Measurements from ENCODE around the gene DGUOK. TPM values are rescaled to one million over a fixed set of nuclear protein-coding genes. Genes with fewer than 3 reads are reported as not detected.
"Not testable (repeated sequence)": the region's sequence is repeated elsewhere in the genome, so short reads cannot be mapped to it uniquely, and the experiment has no call there.

DGUOK gene
- polyA plus RNA-seq, 1 donor (not counting 4 experiments of a cell fraction or from before 2014, with no cell fraction given), result 102 TPM

DNA sequence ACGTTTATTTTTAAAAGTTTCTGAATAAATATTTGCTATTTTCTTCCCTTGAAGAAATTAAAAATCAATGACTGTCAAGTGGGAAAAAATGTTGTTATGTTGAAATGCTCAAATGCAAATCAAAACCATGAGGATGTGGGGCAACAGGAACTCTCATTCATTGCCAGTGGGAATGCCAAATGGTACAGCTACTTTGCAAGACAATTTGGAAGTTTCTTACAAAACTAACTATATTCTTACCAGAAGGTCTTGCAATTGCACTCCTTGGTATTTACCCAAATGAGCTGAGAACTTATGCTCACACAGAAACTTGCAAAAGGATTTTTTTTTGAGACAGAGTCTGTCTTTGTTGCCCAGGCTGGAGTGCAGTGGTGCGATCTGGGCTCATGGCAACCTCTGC lies 41.3 kb upstream of the DGUOK start:
- DNase-seq (ENCODE audit: low read depth, low spot score) (no peak), FAIRE-seq (no peak)
- no peak overlapping the region for H2AFZ ChIP-seq (ENCODE audit: control insufficient read depth, low read length)
- no peaks in the 10 kb centered on the region for H3K79me2 ChIP-seq (ENCODE audit: control insufficient read depth, insufficient read depth, low read length)
- H3K4me3 ChIP-seq (ENCODE audit: control insufficient read depth in 2 of 3, extremely low read depth in 1 of 3, insufficient read depth in 2 of 3, low read depth in 1 of 3, low read length in 3 of 3), result no peak overlapping the region
- no peak overlapping the region for H3K27ac ChIP-seq (ENCODE audit: control insufficient read depth, insufficient read depth, low read length)
- no peaks in the 10 kb centered on the region for H3K36me3 ChIP-seq (ENCODE audit: control insufficient read depth in 2 of 2, extremely low read depth in 1 of 2, insufficient read depth in 2 of 2, low read length in 2 of 2)
- no peak overlapping the region for H3K4me2 ChIP-seq (ENCODE audit: control insufficient read depth, extremely low read depth, insufficient read depth, low read depth, low read length)
- H3K9me1 ChIP-seq (ENCODE audit: control insufficient read depth, extremely low read depth, insufficient read depth, low read length), result no peaks in the 10 kb centered on the region
- TF ChIP-seq EZH2 (IDR thresholded peaks at IDR 0.05; ENCODE audit: low read length) (no peak), CTCF (optimal IDR thresholded peaks at IDR 0.05 in 1 of 3, IDR thresholded peaks at IDR 0.05 in 1 of 3, conservative IDR thresholded peaks at IDR 0.05 in 1 of 3; ENCODE audit: extremely low read depth in 1 of 3, insufficient read depth in 2 of 3, low read length in 3 of 3) (no peak)
- H3K4me1 ChIP-seq (ENCODE audit: control insufficient read depth, extremely low read depth, insufficient read depth, low read length), result peaks cover 5% of the 10 kb centered on the region
- H4K20me1 ChIP-seq (ENCODE audit: control insufficient read depth, extremely low read depth, insufficient read depth, low read length), result no peaks in the 10 kb centered on the region
- H3K9ac ChIP-seq (ENCODE audit: control insufficient read depth, extremely low read depth, insufficient read depth, low read length), result no peak overlapping the region
- H3K27me3 ChIP-seq (ENCODE audit: control insufficient read depth, extremely low read depth, insufficient read depth, low read length), result no peaks in the 10 kb centered on the region
- dilution Hi-C loops (cut with MboI; ENCODE audit: extremely low pct_ligation_motif_present, low sequenced_read_pairs), result no loop called here
- H3K9me3 ChIP-seq (ENCODE audit: control insufficient read depth, low read depth, low read length), result no peaks in the 10 kb centered on the region

GRCh38 chr2:73886357-73886756 lies 40.3 kb upstream of the DGUOK start:
- peaks cover 5% of the 10 kb centered on the region for H3K4me1 ChIP-seq (ENCODE audit: control insufficient read depth, extremely low read depth, insufficient read depth, low read length)
- H3K4me2 ChIP-seq (ENCODE audit: control insufficient read depth, extremely low read depth, insufficient read depth, low read depth, low read length), result no peak overlapping the region
- no peak overlapping the region for H3K27ac ChIP-seq (ENCODE audit: control insufficient read depth, insufficient read depth, low read length)
- no peaks in the 10 kb centered on the region for H3K9me3 ChIP-seq (ENCODE audit: control insufficient read depth, low read depth, low read length)
- FAIRE-seq (no peak), DNase-seq (ENCODE audit: low read depth, low spot score) (no peak)
- no peaks in the 10 kb centered on the region for H3K27me3 ChIP-seq (ENCODE audit: control insufficient read depth, extremely low read depth, insufficient read depth, low read length)
- no peak overlapping the region for H3K4me3 ChIP-seq (ENCODE audit: control insufficient read depth in 2 of 3, extremely low read depth in 1 of 3, insufficient read depth in 2 of 3, low read depth in 1 of 3, low read length in 3 of 3)
- no peaks in the 10 kb centered on the region for H3K36me3 ChIP-seq (ENCODE audit: control insufficient read depth in 2 of 2, extremely low read depth in 1 of 2, insufficient read depth in 2 of 2, low read length in 2 of 2)
- H4K20me1 ChIP-seq (ENCODE audit: control insufficient read depth, extremely low read depth, insufficient read depth, low read length), result no peaks in the 10 kb centered on the region
- no peak overlapping the region for H3K9ac ChIP-seq (ENCODE audit: control insufficient read depth, extremely low read depth, insufficient read depth, low read length)
- dilution Hi-C loops (cut with MboI; ENCODE audit: extremely low pct_ligation_motif_present, low sequenced_read_pairs), result no loop called here
- TF ChIP-seq EZH2 (IDR thresholded peaks at IDR 0.05; ENCODE audit: low read length) (no peak), CTCF (optimal IDR thresholded peaks at IDR 0.05 in 1 of 3, IDR thresholded peaks at IDR 0.05 in 1 of 3, conservative IDR thresholded peaks at IDR 0.05 in 1 of 3; ENCODE audit: extremely low read depth in 1 of 3, insufficient read depth in 2 of 3, low read length in 3 of 3) (no peak)
- H3K79me2 ChIP-seq (ENCODE audit: control insufficient read depth, insufficient read depth, low read length), result no peaks in the 10 kb centered on the region
- no peak overlapping the region for H2AFZ ChIP-seq (ENCODE audit: control insufficient read depth, low read length)
- H3K9me1 ChIP-seq (ENCODE audit: control insufficient read depth, extremely low read depth, insufficient read depth, low read length), result no peaks in the 10 kb centered on the region

DNA sequence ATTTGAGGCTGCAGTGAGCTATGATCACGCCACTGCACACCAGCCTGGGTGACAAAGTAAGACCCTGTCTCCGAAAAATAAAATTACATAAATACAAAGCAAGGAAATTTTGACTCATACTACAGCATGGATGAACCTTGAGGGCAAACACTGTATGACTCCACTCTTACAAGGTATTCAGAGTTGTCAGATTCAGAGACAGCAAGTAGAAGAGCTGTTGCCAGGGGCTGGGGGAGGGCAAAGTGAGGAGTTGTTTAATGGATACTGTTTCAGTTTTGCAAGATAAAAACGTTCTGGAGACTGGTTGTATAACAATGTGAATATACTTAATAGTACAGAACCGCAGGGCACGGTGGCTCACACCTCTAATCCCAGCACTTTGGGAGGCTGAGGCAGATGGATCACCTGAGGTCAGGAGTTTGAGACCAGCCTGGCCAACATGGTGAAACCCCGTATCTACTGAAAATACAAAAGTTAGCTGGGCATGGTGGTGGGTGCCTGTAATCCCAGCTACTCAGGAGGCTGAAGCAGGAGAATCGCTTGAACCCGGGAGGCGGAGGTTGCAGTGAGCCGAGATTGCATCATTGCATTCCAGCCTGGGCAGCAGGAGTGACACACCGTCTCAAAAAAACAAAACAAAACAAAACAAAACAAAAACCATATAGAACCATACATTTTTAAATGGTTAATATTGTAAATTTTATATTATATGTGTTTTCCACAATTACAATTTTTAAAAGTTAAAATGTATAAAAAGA lies 38.9 kb upstream of the DGUOK start:
- H3K9me3 ChIP-seq (ENCODE audit: control insufficient read depth, low read depth, low read length); dilution Hi-C loops (cut with MboI; ENCODE audit: extremely low pct_ligation_motif_present, low sequenced_read_pairs); H3K4me1 ChIP-seq (ENCODE audit: control insufficient read depth, extremely low read depth, insufficient read depth, low read length); H3K36me3 ChIP-seq (ENCODE audit: control insufficient read depth in 2 of 2, extremely low read depth in 1 of 2, insufficient read depth in 2 of 2, low read length in 2 of 2); H3K9me1 ChIP-seq (ENCODE audit: control insufficient read depth, extremely low read depth, insufficient read depth, low read length); H3K4me2 ChIP-seq (ENCODE audit: control insufficient read depth, extremely low read depth, insufficient read depth, low read depth, low read length); H3K79me2 ChIP-seq (ENCODE audit: control insufficient read depth, insufficient read depth, low read length); H4K20me1 ChIP-seq (ENCODE audit: control insufficient read depth, extremely low read depth, insufficient read depth, low read length); H3K9ac ChIP-seq (ENCODE audit: control insufficient read depth, extremely low read depth, insufficient read depth, low read length); FAIRE-seq; H3K4me3 ChIP-seq (ENCODE audit: control insufficient read depth in 2 of 3, extremely low read depth in 1 of 3, insufficient read depth in 2 of 3, low read depth in 1 of 3, low read length in 3 of 3); H3K27me3 ChIP-seq (ENCODE audit: control insufficient read depth, extremely low read depth, insufficient read depth, low read length); H2AFZ ChIP-seq (ENCODE audit: control insufficient read depth, low read length); H3K27ac ChIP-seq (ENCODE audit: control insufficient read depth, insufficient read depth, low read length); DNase-seq (ENCODE audit: low read depth, low spot score): not testable (repeated sequence)
